CD4-positive, alpha-beta T cell treated with Interleukin-4 for 1 hour (primary cell): ENCODE measurements around the gene ARHGAP20.
"Not testable (repeated sequence)": the region's sequence is repeated elsewhere in the genome, so short reads cannot be mapped to it uniquely, and the experiment has no call there.

ENCODE experiments used
- DNase-seq, 2 donors: peaks; one replicate each; pipeline ENCODE4 v3.0.0-alpha.2; 2020 to 2022

The ARHGAP20 gene

GRCh38 chr11:110716361-110716760, 4.1 kb upstream of the ARHGAP20 start:
- no peak for DNase-seq

GRCh38 chr11:110715541-110715940, 3.3 kb upstream of the ARHGAP20 start:
- DNase-seq = no peak

- no peak for DNase-seq
Measured at GRCh38 chr11:110713449-110713776, 1.2 kb upstream of the ARHGAP20 start.

GRCh38 chr11:110712659-110713448, 617 bp upstream of the ARHGAP20 start:
- DNase-seq = no peak

GRCh38 chr11:110711448-110711775, 825 bp downstream of the ARHGAP20 start:
- DNase-seq = no peak

GRCh38 chr11:110710628-110711381, 1.4 kb downstream of the ARHGAP20 start:
- no peak for DNase-seq

- DNase-seq = no peak
Measured at GRCh38 chr11:110704210-110704864, 7.9 kb downstream of the ARHGAP20 start.

GRCh38 chr11:110691926-110692325, 20.3 kb downstream of the ARHGAP20 start:
- no peak for DNase-seq

GRCh38 chr11:110689306-110689705, 22.9 kb downstream of the ARHGAP20 start:
- DNase-seq = no peak

GRCh38 chr11:110679323-110679975, 32.8 kb downstream of the ARHGAP20 start:
- DNase-seq = no peak

- DNase-seq = no peak
Measured at GRCh38 chr11:110675548-110675947, 36.7 kb downstream of the ARHGAP20 start.

- DNase-seq = no peak
Measured at GRCh38 chr11:110665689-110666465, 46.4 kb downstream of the ARHGAP20 start.

GRCh38 chr11:110655967-110656366, 56.3 kb downstream of the ARHGAP20 start:
- DNase-seq = no peak

GRCh38 chr11:110654456-110654855, 57.8 kb downstream of the ARHGAP20 start:
- no peak for DNase-seq

- DNase-seq = no peak
Measured at GRCh38 chr11:110645253-110645652, 67.0 kb downstream of the ARHGAP20 start.

GRCh38 chr11:110634370-110634769, 77.9 kb downstream of the ARHGAP20 start:
- DNase-seq = no peak

- DNase-seq = no peak
Measured at GRCh38 chr11:110631551-110631950, 80.7 kb downstream of the ARHGAP20 start.

- no peak for DNase-seq
Measured at GRCh38 chr11:110629594-110629993, 82.6 kb downstream of the ARHGAP20 start.

- DNase-seq = no peak
Measured at GRCh38 chr11:110621826-110622225, 90.4 kb downstream of the ARHGAP20 start.

- not testable (repeated sequence) for DNase-seq
Measured at GRCh38 chr11:110619366-110619765, 92.9 kb downstream of the ARHGAP20 start.

- DNase-seq = no peak
Measured at GRCh38 chr11:110614031-110614430, 98.2 kb downstream of the ARHGAP20 start.

GRCh38 chr11:110613197-110613918, 98.9 kb downstream of the ARHGAP20 start:
- DNase-seq = no peak
